CD4-positive, alpha-beta T cell (primary cell): ENCODE results near the gene DGLUCY. TPM values are rescaled to one million over a fixed set of nuclear protein-coding genes. Genes with fewer than 3 reads are reported as not detected.
A peak's percentile ranks its signal among the peaks of the same experiment; 100 is the strongest.

Experiments used
- ATAC-seq: fragments of 200-7000 bp; cut with Tn5 transposase; one replicate; pipeline ENCODE4 v1.10.0; 2022; ENCODE audit warnings: mild to moderate bottlenecking; ENCODE audit not compliant: poor library complexity
- CTCF ChIA-PET: fragments of 350-600 bp; sonication (Branson Sonifier 250); formaldehyde crosslinking; loops from one replicate; lab custom pipeline; 2021; ENCODE audit warnings: antibody characterized with exemption, inconsistent platforms; lab: Charles Lee
- POLR2A ChIA-PET: fragments of 350-600 bp; sonication (Branson Sonifier 250); formaldehyde crosslinking; loops from one replicate; lab custom pipeline; 2021; ENCODE audit warnings: antibody characterized with exemption, inconsistent platforms; lab: Charles Lee
- DNase-seq, 14 experiments: peaks; one replicate each; pipeline ENCODE4 v3.0.0-alpha.2; 2013 to 2020; ENCODE audit warnings: mixed read lengths in 2 of 14
- H3K27ac ChIP-seq, 2 donors: one replicate each; pipeline versions ENCODE4 v1.5.1 to v1.7.0; 2013; ENCODE audit warnings: low read length in 2 of 2, low read depth in 1 of 2, mild to moderate bottlenecking in 1 of 2
- H3K27me3 ChIP-seq, 2 experiments: 1 replicate in 1 of 2; 2 replicates in 1 of 2; pipeline versions ENCODE4 v1.6.1 to v1.7.0; 2013; ENCODE audit warnings: low read length in 2 of 2, control low read depth in 1 of 2, mild to moderate bottlenecking in 1 of 2, moderate library complexity in 1 of 2; ENCODE audit not compliant: insufficient read depth in 2 of 2, control insufficient read depth in 1 of 2
- H3K36me3 ChIP-seq: one replicate; pipeline ENCODE4 v1.6.1; 2013; ENCODE audit warnings: low read length, control low read depth; ENCODE audit not compliant: insufficient read depth
- H3K4me1 ChIP-seq: one replicate; pipeline ENCODE4 v1.6.1; 2013; ENCODE audit warnings: low read length, control low read depth; ENCODE audit not compliant: insufficient read depth
- H3K4me3 ChIP-seq: one replicate; pipeline ENCODE4 v1.5.1; 2013; ENCODE audit warnings: mild to moderate bottlenecking, low read length, moderate library complexity
- H3K9me3 ChIP-seq, 2 experiments: 1 replicate in 1 of 2; 2 replicates in 1 of 2; pipeline versions ENCODE4 v1.6.1 to v1.7.0; 2013; ENCODE audit warnings: low read length in 2 of 2, mild to moderate bottlenecking in 2 of 2, control low read depth in 1 of 2, moderate library complexity in 1 of 2; ENCODE audit not compliant: control insufficient read depth in 1 of 2, insufficient read depth in 1 of 2
- H3K27ac Mint-ChIP-seq: one replicate; pipeline ENCODE4 v1.8.0; 2020; ENCODE audit warnings: mixed read lengths
- H3K27me3 Mint-ChIP-seq: one replicate; pipeline ENCODE4 v1.8.0; 2021; ENCODE audit warnings: mixed read lengths
- H3K36me3 Mint-ChIP-seq: one replicate; pipeline ENCODE4 v1.8.0; 2021; ENCODE audit warnings: low read depth, mixed read lengths
- H3K4me1 Mint-ChIP-seq: one replicate; pipeline ENCODE4 v1.8.0; 2021; ENCODE audit warnings: low read depth, mixed read lengths
- H3K4me3 Mint-ChIP-seq: one replicate; pipeline ENCODE4 v1.8.0; 2020; ENCODE audit warnings: mild to moderate bottlenecking, mixed read lengths
- H3K9me3 Mint-ChIP-seq: one replicate; pipeline ENCODE4 v1.8.0; 2020; ENCODE audit warnings: mixed read lengths
- intact Hi-C, 2 experiments: fragments of 100-400 bp; cut with DNase I in 1 of 2; cut with micrococcal nuclease in 1 of 2; formaldehyde crosslinking; loops; one replicate each; pipeline versions ENCODE4 v1.15.1 to v1.9.0; 2023 to 2025; cut with DNase I, micrococcal nuclease
- total RNA-seq, 174 experiments: library from RNA in 2 of 174; stranded (reverse) in 2 of 174; gene quantifications; one replicate each; pipeline ENCODE4 v1.2.3 and lab custom pipeline; 2021 to 2026
- TF ChIP-seq, protein P1 (sequence below): fragments of 200-600 bp; IDR thresholded peaks from one replicate; pipeline ENCODE4 v1.8.0; 2022; ENCODE audit warnings: antibody characterized with exemption, mild to moderate bottlenecking

Gene DGLUCY
- total RNA-seq, 2 experiments from 2014 or later, result 33.0 to 34.9 TPM

DNA sequence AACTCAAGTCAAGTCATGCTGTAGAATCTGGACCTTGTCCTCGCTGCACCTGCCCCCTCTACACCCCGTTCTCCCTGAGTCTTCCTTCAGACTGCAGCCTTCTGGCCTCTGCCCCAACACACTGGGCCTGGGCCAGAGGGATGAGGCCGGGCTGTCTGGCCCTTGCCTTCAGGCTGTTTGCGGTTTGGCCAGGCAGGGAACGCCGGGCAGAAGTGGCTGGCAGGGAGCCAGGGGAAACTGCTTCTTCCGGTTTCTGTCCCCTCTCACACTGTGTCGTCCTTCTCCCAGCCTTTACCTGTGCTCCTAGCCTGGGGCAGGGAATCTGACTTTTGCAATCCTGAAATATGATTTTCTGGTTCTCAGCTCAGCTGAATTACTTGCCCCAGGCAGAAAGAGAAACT is 13.5 kb downstream of the DGLUCY start:
- H3K36me3 ChIP-seq, result peaks cover 48% of the 10 kb centered on the region
- TF ChIP-seq, protein P1, sequence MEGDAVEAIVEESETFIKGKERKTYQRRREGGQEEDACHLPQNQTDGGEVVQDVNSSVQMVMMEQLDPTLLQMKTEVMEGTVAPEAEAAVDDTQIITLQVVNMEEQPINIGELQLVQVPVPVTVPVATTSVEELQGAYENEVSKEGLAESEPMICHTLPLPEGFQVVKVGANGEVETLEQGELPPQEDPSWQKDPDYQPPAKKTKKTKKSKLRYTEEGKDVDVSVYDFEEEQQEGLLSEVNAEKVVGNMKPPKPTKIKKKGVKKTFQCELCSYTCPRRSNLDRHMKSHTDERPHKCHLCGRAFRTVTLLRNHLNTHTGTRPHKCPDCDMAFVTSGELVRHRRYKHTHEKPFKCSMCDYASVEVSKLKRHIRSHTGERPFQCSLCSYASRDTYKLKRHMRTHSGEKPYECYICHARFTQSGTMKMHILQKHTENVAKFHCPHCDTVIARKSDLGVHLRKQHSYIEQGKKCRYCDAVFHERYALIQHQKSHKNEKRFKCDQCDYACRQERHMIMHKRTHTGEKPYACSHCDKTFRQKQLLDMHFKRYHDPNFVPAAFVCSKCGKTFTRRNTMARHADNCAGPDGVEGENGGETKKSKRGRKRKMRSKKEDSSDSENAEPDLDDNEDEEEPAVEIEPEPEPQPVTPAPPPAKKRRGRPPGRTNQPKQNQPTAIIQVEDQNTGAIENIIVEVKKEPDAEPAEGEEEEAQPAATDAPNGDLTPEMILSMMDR, result no peak
- Mint-ChIP-seq H3K9me3 (no peaks in the 10 kb centered on the region), H3K4me1 (peaks cover 24% of the 10 kb centered on the region), H3K27ac (no peak overlapping the region), H3K4me3 (no peak overlapping the region), H3K27me3 (no peaks in the 10 kb centered on the region), H3K36me3 (peaks cover 74% of the 10 kb centered on the region)
- no peak overlapping the region for H3K27ac ChIP-seq
- ATAC-seq (no peak), DNase-seq (no peak)
- peaks cover 0 to 4% of the 10 kb centered on the region in 2 experiments for H3K9me3 ChIP-seq
- POLR2A ChIA-PET, result interaction anchor here (0.6 to 1.6 kb wide), 3 partner anchors 12 to 1527 kb away, joined by 3 to 6 read pairs (median 3); no protein-coding TSS in a partner anchor
- no peaks in the 10 kb centered on the region for H3K27me3 ChIP-seq
- peaks cover 22% of the 10 kb centered on the region for H3K4me1 ChIP-seq
- intact Hi-C loops, result no loop called here
- no peak overlapping the region for H3K4me3 ChIP-seq
- CTCF ChIA-PET, result no interaction called here

DNA sequence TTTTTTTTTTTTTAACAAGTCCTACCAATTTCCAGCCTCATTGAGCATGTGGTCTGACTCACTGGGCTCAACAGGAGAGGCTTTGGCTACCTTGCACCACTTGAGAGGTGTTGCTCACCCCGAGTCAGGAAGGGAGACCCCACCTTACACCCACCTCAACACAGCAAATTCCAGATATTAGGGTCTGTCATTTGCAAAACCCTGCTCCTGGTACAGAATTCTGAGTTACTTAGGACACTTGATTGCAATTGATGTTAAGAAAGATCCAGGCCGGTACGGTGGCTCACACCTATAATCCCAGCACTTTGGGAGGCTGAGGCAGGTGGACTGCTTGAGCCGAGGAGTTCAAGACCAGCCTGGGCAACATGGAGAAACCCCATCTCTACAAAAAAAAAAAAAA is 14.1 kb downstream of the DGLUCY start:
- H3K27me3 Mint-ChIP-seq, result no peaks in the 10 kb centered on the region
- Histone ChIP-seq H3K4me1 (peaks cover 22% of the 10 kb centered on the region), H3K4me3 (no peak overlapping the region), H3K9me3 (peaks cover 0 to 4% of the 10 kb centered on the region in 2 experiments), H3K36me3 (peaks cover 48% of the 10 kb centered on the region), H3K27ac (no peak overlapping the region), H3K27me3 (no peaks in the 10 kb centered on the region)
- no peaks in the 10 kb centered on the region for H3K9me3 Mint-ChIP-seq
- no peak overlapping the region for H3K4me3 Mint-ChIP-seq
- ATAC-seq (no peak), DNase-seq (no peak)
- peaks cover 79% of the 10 kb centered on the region for H3K36me3 Mint-ChIP-seq
- ChIA-PET POLR2A (interaction anchor here (0.6 to 1.6 kb wide), 2 partner anchors 13 to 1527 kb away, joined by 3 to 6 read pairs; no protein-coding TSS in a partner anchor), CTCF (no interaction called here)
- H3K27ac Mint-ChIP-seq, result no peak overlapping the region
- TF ChIP-seq, protein P1, result no peak
- intact Hi-C loops, result no loop called here
- H3K4me1 Mint-ChIP-seq, result peaks cover 24% of the 10 kb centered on the region

DNA sequence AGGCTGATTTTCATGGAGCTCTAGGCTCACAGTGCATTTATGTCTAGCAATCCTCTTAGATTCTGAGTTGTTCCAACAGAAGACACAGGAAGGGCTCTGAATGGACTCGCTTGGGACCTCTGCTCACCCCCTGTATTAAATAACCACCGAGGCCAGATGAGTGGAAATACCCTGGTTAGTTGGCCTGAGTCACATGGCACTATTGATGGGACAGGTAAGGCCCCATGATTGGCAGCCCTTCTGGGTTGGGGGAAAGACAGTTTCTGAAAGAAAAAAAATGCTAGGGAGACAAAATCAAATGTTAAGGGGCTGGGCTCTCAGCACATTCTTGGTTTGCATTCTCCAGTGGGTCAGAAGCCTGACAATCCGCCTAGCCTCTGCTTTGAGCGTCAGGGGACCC is 14.8 kb downstream of the DGLUCY start:
- ChIA-PET CTCF (no interaction called here), POLR2A (no interaction called here)
- peaks cover 25% of the 10 kb centered on the region for H3K4me1 Mint-ChIP-seq
- no peaks in the 10 kb centered on the region for H3K9me3 Mint-ChIP-seq
- no peak overlapping the region for H3K4me3 Mint-ChIP-seq
- intact Hi-C loops, result no loop called here
- no peaks in the 10 kb centered on the region for H3K27me3 ChIP-seq
- H3K36me3 ChIP-seq, result peaks cover 43% of the 10 kb centered on the region
- TF ChIP-seq, protein P1, result no peak
- H3K27ac ChIP-seq, result no peak overlapping the region
- H3K36me3 Mint-ChIP-seq, result peaks cover 85% of the 10 kb centered on the region
- no peak for ATAC-seq
- H3K4me1 ChIP-seq, result peaks cover 17% of the 10 kb centered on the region
- peaks cover 0 to 4% of the 10 kb centered on the region in 2 experiments for H3K9me3 ChIP-seq
- H3K27me3 Mint-ChIP-seq, result no peaks in the 10 kb centered on the region
- H3K27ac Mint-ChIP-seq, result peak overlapping the region; percentile 16
- H3K4me3 ChIP-seq, result no peak overlapping the region
- DNase-seq, result no peak
